Neuronal stem cell (in vitro differentiated cells): ENCODE measurements around the gene GOLGA8J.
"Not testable (repeated sequence)": the region's sequence is repeated elsewhere in the genome, so short reads cannot be mapped to it uniquely, and the experiment has no call there.

Experiments
- DNase-seq: peaks from one replicate; pipeline ENCODE4 v3.0.0-alpha.2; 2013; ENCODE audit warnings: low spot score
- H2AFZ ChIP-seq: one replicate; pipeline ENCODE4 v1.6.1; 2013; ENCODE audit warnings: mild to moderate bottlenecking, low read length, inconsistent platforms
- H2AK5ac ChIP-seq: 2 replicates; pipeline ENCODE4 v1.6.1; 2013; ENCODE audit warnings: low read depth, mild to moderate bottlenecking, inconsistent platforms, low read length, moderate library complexity, mixed read lengths
- H2BK120ac ChIP-seq: 2 replicates; pipeline ENCODE4 v1.6.1; 2013; ENCODE audit warnings: low read depth, mild to moderate bottlenecking, inconsistent platforms, low read length, moderate library complexity, mixed read lengths
- H2BK12ac ChIP-seq: one replicate; pipeline ENCODE4 v1.6.1; 2013; ENCODE audit warnings: low read length, inconsistent platforms
- H2BK15ac ChIP-seq: 2 replicates; pipeline ENCODE4 v1.6.1; 2013; ENCODE audit warnings: mild to moderate bottlenecking, low read length, inconsistent platforms, mixed read lengths
- H2BK5ac ChIP-seq: one replicate; pipeline ENCODE4 v1.6.1; 2013; ENCODE audit warnings: inconsistent platforms, mild to moderate bottlenecking, low read length, moderate library complexity
- H3K14ac ChIP-seq: one replicate; pipeline ENCODE4 v1.6.1; 2013; ENCODE audit warnings: low read length, inconsistent platforms
- H3K18ac ChIP-seq: 2 replicates; pipeline ENCODE4 v1.6.1; 2013; ENCODE audit warnings: low read length, inconsistent platforms
- H3K23ac ChIP-seq: 2 replicates; pipeline ENCODE4 v1.6.1; 2013; ENCODE audit warnings: low read depth, mild to moderate bottlenecking, mixed read lengths, low read length, inconsistent platforms; ENCODE audit not compliant: poor library complexity
- H3K27ac ChIP-seq: replicated peaks from 3 replicates; pipeline ENCODE4 v1.5.1; 2013; ENCODE audit warnings: low read length, inconsistent platforms
- H3K27me3 ChIP-seq, 3 experiments: 2 replicates each; pipeline ENCODE4 v1.6.1; 2013; ENCODE audit warnings: low read length in 3 of 3, mild to moderate bottlenecking in 2 of 3, inconsistent platforms in 1 of 3, low read depth in 1 of 3, mixed read lengths in 1 of 3, moderate library complexity in 1 of 3; ENCODE audit not compliant: control insufficient read depth in 3 of 3, insufficient read depth in 3 of 3
- H3K36me3 ChIP-seq, 2 donors: replicated peaks in 1 of 2; 2 replicates each; pipeline ENCODE4 v1.6.1; 2013; ENCODE audit warnings: low read length in 2 of 2; ENCODE audit not compliant: control insufficient read depth in 2 of 2, insufficient read depth in 2 of 2
- H3K4ac ChIP-seq: 2 replicates; pipeline ENCODE4 v1.6.1; 2013; ENCODE audit warnings: inconsistent platforms, mild to moderate bottlenecking, low read length, moderate library complexity
- H3K4me1 ChIP-seq, 2 donors: 1 replicate in 1 of 2; 2 replicates in 1 of 2; pipeline ENCODE4 v1.6.1; 2013; ENCODE audit warnings: low read length in 2 of 2, low read depth in 1 of 2; ENCODE audit not compliant: control insufficient read depth in 2 of 2, insufficient read depth in 1 of 2
- H3K4me2 ChIP-seq: one replicate; pipeline ENCODE4 v1.6.1; 2013; ENCODE audit warnings: mild to moderate bottlenecking, low read length, inconsistent platforms; ENCODE audit not compliant: insufficient read depth, poor library complexity, severe bottlenecking
- H3K4me3 ChIP-seq, 2 donors: 2 replicates each; pipeline ENCODE4 v1.5.1; 2013; ENCODE audit warnings: low read length in 2 of 2, mild to moderate bottlenecking in 2 of 2, inconsistent platforms in 1 of 2, moderate library complexity in 1 of 2
- H3K79me1 ChIP-seq: one replicate; pipeline ENCODE4 v1.6.1; 2013; ENCODE audit warnings: low read depth, mild to moderate bottlenecking, inconsistent platforms, low read length, moderate library complexity
- H3K9ac ChIP-seq: one replicate; pipeline ENCODE4 v1.6.1; 2013; ENCODE audit warnings: mild to moderate bottlenecking, low read depth, low read length, inconsistent platforms; ENCODE audit not compliant: poor library complexity
- H3K9me3 ChIP-seq, 2 donors: replicated peaks in 1 of 2; 2 replicates each; pipeline versions ENCODE3 to v1.6.1; 2013; ENCODE audit warnings: low read length in 2 of 2, mild to moderate bottlenecking in 2 of 2, inconsistent platforms in 1 of 2, low read depth in 1 of 2, mixed read lengths in 1 of 2, moderate library complexity in 1 of 2; ENCODE audit not compliant: control insufficient read depth in 2 of 2, insufficient read depth in 1 of 2
- H4K8ac ChIP-seq: one replicate; pipeline ENCODE4 v1.6.1; 2013; ENCODE audit warnings: low read depth, mild to moderate bottlenecking, inconsistent platforms, low read length, moderate library complexity
- H4K91ac ChIP-seq: one replicate; pipeline ENCODE4 v1.6.1; 2013; ENCODE audit warnings: low read length, low read depth, mild to moderate bottlenecking, inconsistent platforms; ENCODE audit not compliant: poor library complexity
- WGBS, 2 donors: extraction: QIAGEN DNeasy Blood & Tissue Kit; methylation state at CpG; one replicate each; pipeline ENCODE4 v1.1.7; 2013; ENCODE audit warnings: missing lambda C conversion rate in 2 of 2, mixed read lengths in 1 of 2; ENCODE audit not compliant: insufficient read length in 2 of 2, insufficient replicate concordance in 1 of 2; ENCODE audit errors: extremely low coverage in 2 of 2; 5-methylcytosine and 5-hydroxymethylcytosine counted together

Gene GOLGA8J

GRCh38 chr15:30103941-30104507 lies 21.3 kb downstream of the GOLGA8J start:
- H3K9ac ChIP-seq, H3K27me3 ChIP-seq, H2BK120ac ChIP-seq, H2AFZ ChIP-seq, H3K23ac ChIP-seq, H3K18ac ChIP-seq, H3K14ac ChIP-seq, H2BK12ac ChIP-seq, H3K4ac ChIP-seq, H3K4me1 ChIP-seq, H3K27ac ChIP-seq, H2BK5ac ChIP-seq, H4K8ac ChIP-seq, H3K9me3 ChIP-seq, H2AK5ac ChIP-seq, H4K91ac ChIP-seq, H2BK15ac ChIP-seq, H3K79me1 ChIP-seq, H3K36me3 ChIP-seq, DNase-seq: not testable (repeated sequence)
- WGBS, 2 donors: no CpG with 5 or more reads among the region's 42 CpGs
- Histone ChIP-seq H3K4me3 (peak overlapping the region in 1 of 2 donors; percentile 54), H3K4me2 (peak overlapping the region; percentile 71)

GRCh38 chr15:30110591-30110990 lies 27.8 kb downstream of the GOLGA8J start:
- DNase-seq, H4K8ac ChIP-seq, H2BK15ac ChIP-seq, H3K27me3 ChIP-seq, H3K27ac ChIP-seq, H3K23ac ChIP-seq, H2BK12ac ChIP-seq, H2BK5ac ChIP-seq, H3K4me3 ChIP-seq, H2AK5ac ChIP-seq, H3K79me1 ChIP-seq, H3K4ac ChIP-seq, H2AFZ ChIP-seq, H3K9ac ChIP-seq, H3K9me3 ChIP-seq, H4K91ac ChIP-seq, H3K4me2 ChIP-seq, H3K4me1 ChIP-seq, H3K14ac ChIP-seq, H3K18ac ChIP-seq, H2BK120ac ChIP-seq, H3K36me3 ChIP-seq: not testable (repeated sequence)
- no CpG with 5 or more reads among the region's 4 CpGs for WGBS, 2 donors

GRCh38 chr15:30130066-30130465 lies 47.3 kb downstream of the GOLGA8J start:
- H3K9me3 ChIP-seq, H3K27me3 ChIP-seq, H2BK15ac ChIP-seq, H3K27ac ChIP-seq, H4K91ac ChIP-seq, H3K18ac ChIP-seq, DNase-seq, H3K9ac ChIP-seq, H3K23ac ChIP-seq, H2BK120ac ChIP-seq, H2AFZ ChIP-seq, H2BK5ac ChIP-seq, H3K4me3 ChIP-seq, H4K8ac ChIP-seq, H3K14ac ChIP-seq, H3K4me2 ChIP-seq, H3K36me3 ChIP-seq, H2BK12ac ChIP-seq, H3K79me1 ChIP-seq, H3K4me1 ChIP-seq, H3K4ac ChIP-seq, H2AK5ac ChIP-seq: not testable (repeated sequence)
- WGBS, 2 donors: no CpG with 5 or more reads among the region's 2 CpGs

GRCh38 chr15:30134751-30135150 lies 52.0 kb downstream of the GOLGA8J start, which contains the start of gene GOLGA8T:
TSS of gene GOLGA8T (plus strand) at chr15:30135051. CDS start at chr15:30135149, 98 bp downstream.
- H3K4me3 ChIP-seq, H4K8ac ChIP-seq, H2BK15ac ChIP-seq, H3K27me3 ChIP-seq, H2AFZ ChIP-seq, H3K18ac ChIP-seq, DNase-seq, H3K9me3 ChIP-seq, H3K4me1 ChIP-seq, H3K14ac ChIP-seq, H3K27ac ChIP-seq, H3K36me3 ChIP-seq, H3K79me1 ChIP-seq, H3K9ac ChIP-seq, H3K23ac ChIP-seq, H2BK12ac ChIP-seq, H2BK120ac ChIP-seq, H4K91ac ChIP-seq, H3K4me2 ChIP-seq, H3K4ac ChIP-seq, H2AK5ac ChIP-seq, H2BK5ac ChIP-seq: not testable (repeated sequence)
- WGBS, 2 donors: no CpG with 5 or more reads among the region's 7 CpGs
